Non-pigmented ciliary epithelial cell (primary cell): ENCODE data around the gene CLIP4.

Experiments used
- DNase-seq: peaks from one replicate; pipeline ENCODE4 v3.0.0-alpha.2; 2010; ENCODE audit warnings: low read depth

Gene CLIP4

DNA sequence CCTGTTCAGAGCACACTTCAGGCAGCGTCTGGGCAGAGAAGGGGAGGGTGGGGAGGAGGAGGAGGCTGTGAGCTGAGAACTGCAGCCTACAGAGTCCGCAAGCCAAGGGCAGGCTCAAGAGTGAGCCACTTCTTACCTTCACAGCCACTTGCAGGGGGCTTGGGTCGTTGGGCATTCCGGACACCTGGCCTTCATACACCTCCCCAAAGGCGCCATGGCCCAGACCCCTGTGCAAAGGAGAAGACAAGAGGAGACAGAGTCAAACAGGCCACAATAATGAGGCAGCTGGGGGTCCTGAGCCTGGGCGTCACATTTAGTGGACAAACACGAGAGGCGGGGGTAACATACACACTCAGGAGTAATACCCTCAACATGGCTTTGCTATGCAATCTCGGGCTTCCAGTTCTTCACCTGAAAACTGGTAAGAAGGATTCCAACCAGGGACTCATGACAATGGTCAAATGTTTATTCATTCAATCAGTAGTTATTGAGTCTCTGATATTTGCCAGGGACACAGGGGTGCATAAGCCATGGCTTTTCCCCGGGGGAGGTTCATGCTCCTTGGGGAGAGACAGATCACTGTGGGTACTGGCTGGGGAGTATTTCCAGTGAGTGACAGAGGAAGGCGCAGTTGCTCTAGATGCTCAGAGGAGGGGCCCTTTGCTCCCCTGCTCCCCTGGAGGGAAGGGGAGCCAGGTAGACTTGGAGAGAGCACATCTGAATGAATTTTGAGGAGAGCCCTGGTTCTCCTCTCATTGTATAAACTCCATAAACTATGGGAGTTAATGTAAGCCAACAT is 107.4 kb downstream of the CLIP4 start:
- no peak for DNase-seq

DNA sequence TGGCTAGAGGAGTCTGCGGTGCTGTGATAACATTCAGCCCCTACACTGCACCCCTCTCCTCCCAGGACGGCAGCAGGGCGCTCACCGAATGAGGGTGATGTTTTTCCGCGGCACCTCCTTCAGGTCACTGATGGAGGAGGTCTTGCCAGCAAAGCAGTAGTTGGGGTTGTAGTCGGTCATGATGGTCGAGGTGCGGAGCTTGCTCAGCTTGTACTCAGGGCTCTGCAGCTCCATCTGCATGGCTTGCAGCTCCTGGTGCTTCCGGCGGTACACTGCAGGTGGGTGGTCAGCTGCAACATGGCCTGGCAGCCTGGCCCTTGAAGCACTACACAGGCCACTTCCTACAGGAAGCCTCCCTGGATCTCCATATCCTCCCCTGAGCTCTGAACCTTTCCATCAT is 108.0 kb downstream of the CLIP4 start:
- no peak for DNase-seq

DNA sequence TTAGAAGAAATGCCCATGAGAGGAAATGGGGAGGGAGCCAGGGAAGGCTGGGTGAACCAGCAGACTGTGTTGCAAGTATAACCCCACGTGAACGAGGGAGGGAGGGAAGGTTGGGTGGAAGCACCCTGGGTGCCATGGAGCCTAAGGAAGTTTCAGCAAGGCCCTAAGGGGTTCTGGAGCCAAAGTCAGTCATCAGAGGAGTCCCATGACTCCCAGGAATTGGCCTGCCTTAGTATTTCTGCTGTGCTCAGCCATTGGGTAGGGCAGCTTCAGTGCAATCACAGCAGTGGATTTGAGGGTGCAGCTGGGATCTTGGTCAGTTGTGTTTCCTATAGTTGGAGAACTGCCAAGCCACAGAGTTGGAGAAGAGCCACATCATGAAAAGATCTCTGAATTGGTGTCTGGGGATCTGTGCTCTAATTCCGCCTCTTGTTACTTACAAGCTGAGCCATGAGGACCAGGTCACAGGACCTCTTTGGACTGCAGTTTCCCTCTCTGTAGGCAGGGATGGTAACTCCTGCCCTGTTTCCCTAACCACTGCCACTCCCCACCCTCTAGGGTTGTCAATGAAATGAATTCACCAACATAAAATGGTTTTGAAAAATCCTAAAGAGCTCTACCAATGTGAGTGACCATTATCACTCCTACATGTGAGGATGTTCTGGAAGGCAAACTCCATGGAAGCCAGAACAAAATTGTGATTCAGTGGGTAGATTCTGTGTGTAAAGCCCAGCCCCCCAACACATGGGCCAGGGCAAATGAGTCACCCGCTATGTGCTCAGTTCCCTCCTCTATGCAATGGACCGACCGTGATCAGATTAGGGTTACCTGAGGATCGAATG is 108.9 kb downstream of the CLIP4 start:
- DNase-seq: peak; percentile 52

DNA sequence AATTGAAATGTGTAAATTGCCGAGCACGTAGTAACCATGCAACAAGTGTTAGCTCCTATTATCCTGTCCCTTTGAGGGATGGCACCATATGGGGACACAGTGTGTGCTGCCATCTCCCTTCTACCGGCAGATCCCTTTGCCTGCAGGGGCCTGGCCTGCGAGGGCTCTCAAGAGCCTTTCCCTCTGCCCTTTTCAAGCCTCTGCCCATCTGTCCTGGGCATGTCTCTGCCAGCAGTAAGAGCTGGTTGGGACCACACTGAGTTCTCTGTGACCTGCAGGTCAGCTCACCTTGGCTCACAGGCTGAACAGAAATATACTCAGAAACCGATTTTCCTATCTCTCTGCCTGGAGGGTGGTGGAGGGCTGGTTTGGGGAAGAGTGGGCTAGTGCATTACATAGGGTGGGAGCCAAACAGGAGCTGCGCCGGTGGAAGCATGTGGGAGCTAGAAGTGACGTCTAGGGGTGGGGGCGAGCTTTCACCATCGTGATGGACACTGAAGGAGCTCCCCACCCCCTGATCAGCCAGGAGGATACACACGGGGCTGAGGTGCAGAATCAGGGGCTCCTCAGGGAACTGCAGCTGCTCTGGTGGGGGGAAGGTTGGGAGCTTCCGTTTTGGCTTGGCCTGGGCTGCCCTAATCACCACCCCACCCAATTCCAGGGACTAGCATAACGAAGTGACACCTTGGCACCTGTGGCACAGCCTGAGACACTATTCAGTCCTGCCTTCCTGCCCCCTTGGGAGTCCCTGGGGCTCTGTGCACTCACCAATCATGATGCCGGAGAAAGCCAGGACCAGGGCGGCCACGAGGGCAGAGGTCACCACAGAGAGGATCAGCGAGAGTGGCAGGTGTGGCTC is 109.7 kb downstream of the CLIP4 start:
- DNase-seq: no peak

DNA sequence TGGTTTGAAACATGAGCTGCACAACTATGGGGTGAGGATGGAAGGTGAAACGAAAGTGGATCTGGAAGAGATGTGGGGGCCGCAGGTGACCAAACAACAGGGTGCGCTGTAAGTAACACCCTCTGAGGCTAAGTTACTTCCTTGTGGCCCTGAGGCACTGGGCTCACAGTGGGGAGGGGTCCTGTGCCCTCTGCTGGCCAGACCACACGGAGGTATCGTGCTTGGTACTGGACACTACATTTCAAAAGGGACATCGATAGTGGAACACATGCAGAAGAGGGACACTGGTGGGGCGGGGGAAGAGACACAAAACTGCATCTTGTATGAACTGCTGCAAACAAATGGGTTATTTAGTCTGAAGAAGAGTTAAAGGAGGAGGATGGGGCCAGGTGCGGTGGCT is 110.6 kb downstream of the CLIP4 start:
- DNase-seq: no peak

DNA sequence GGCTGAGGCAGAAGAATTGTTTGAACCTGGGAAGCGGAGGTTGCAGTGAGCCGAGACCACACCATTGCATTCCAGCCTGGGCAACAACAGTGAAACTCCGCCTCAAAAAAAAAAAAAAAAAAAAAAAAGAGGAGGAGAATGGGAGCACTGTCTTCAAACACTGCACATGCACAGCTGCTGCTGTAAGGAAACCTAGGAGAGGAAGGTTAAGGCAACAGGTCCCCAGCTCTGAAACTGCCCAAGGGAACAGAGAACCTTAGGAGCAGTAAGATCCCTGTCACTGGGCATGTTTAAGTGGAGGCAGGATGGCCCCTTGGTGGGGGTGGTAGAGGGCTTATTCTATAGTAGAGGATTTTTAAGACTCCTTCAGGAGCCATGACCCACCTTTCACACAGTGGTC is 111.2 kb downstream of the CLIP4 start:
- DNase-seq: no peak

DNA sequence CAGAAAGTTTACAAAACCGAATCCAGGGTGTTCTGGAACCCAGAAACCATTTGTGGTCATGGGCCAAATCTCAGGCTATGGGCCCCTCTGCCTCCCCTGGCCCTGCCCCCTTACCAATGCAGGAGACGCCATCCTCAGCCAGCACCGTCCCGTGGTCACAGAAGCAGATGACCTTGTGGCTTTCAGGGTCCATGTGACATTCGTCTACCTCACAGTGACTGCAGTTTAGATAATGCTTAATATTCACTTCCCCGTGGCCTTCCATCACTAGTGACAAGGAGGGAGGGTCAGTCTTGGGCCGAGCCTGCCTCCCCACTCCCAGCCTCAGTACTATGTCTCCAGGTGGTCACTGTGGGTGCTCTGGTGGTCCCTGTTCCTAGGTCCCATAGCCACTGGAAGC is 111.6 kb downstream of the CLIP4 start:
- no peak for DNase-seq

DNA sequence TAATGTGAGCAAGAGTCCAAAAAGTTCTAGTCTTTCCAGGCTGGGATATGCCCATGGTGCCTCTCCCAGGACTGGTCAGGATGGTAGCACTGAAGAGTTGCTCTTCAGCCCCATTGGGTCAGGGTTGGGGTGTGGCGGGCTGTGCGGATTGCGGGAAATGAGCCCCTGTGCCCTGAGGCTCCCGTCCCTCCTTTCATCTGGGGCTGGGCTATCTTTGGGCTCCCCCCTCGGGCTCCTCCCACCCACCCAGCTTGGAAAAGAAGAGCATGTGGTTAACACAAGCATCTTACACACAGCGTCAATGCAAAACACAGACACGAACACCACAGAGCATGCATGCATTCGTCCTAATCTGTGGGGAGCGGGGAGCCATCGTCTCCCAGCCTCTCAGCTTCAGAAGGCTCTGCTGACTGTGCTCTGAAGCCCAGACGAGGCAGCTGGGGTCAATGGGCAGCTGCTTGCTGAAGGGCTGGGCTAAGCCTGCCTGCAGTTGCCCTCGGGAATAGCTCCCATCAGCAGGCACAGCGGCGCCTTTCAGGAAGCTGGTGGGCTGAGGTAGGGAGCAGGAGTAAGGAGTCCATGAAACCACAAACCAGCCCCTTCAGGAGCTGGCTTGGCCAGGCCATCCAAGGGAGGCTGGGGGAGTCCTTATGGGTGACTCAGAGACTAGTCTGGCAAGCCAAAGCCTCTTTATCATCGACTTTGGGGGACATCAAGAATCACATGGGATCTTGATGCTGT is 112.9 kb downstream of the CLIP4 start:
- peak; percentile 18 for DNase-seq

DNA sequence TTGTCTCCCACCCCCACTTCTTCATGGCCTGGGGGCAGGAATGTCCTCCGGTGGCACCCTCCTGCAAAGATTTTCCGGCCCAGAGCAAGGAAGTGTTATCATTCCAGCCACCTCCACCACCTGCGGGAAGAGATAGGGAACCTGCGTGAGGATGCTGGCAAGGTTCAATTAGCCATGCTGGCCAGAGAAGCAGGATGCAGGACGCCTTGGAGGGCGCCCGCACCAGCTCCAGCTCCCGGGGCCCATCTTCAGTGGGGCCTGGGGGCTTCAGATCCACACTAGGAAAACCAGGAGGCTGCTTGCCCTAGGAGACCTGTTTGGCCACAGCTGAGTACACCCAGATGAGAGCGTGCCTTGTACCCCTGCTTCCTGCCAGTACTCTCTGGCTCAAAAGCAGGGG is 113.7 kb downstream of the CLIP4 start:
- no peak for DNase-seq

DNA sequence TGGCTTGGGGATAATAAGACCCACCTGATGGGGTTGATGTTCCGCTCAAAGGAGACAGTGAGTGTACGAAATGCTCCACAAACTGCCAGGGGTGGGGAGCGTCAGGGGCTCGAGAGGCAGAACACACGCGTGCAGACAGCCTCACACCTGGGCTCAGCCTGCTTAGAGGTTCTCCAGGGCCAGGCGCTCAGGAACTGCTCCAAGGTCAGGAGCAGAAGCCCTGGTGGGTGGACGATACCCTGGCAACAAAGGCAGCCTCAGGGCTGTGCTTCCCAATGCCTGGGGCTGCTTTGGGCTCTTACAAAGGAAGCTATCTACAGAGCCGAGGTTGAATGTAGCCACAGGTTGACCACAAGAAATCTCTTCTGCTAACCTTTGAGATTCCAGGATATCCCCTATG is 114.4 kb downstream of the CLIP4 start:
- DNase-seq: no peak

DNA sequence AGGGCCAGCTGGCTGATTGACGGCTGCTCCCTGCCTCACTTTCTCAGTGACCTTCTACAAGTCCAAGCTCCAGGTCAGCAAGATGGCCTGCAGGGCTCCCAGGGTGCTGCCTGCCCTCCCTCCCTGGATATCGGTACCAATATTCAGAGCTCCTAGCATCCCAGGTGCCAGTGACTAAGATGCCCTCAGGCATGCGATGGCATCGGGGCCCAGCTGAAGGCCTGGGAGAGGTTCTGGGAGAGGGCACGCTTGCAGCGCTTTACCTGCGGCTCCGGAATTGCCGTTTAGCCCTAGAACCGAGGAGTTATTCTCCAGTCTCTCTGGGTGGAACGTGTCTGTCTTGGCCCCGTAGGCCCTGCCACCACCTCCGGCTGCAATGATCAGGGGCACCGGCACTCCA is 116.8 kb downstream of the CLIP4 start:
- DNase-seq: no peak

DNA sequence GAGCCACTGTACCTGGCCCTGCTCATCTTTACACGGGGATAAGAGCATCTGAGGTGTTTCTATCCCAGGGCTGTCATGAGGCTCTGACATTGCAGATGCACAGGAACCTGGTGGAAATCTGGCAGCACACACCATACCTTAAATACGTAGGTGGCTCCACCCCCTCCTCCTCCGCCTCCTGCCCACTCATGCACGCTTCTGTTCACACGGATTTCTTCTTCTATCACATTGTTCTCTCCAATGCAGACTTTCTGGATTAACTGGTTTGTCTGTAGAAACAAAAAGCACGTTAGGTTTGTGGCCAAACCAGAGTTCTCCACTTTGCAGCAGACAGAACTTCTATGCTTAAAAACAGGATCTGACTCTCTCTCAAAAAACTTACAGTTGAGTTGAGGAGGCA is 118.2 kb downstream of the CLIP4 start:
- DNase-seq: no peak

DNA sequence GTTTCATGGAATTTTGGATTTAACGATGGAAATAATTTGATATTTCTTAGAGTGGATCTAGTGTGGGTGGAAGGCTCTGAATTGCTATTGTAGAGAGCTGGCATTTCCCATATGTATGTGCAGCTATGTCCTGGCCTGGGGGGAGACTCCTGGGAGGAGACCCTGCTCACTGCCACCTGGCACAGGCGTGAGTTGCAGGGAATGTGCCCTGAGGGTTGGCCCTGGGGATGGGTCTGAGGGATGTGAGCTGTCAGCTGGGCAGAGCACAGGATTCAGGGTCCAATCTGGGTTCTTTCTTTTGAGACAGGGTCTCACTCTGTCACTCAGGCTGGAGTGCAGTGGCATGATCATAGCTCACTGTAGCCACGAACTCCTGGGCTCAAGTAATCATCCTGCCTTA is 120.2 kb downstream of the CLIP4 start:
- no peak for DNase-seq

DNA sequence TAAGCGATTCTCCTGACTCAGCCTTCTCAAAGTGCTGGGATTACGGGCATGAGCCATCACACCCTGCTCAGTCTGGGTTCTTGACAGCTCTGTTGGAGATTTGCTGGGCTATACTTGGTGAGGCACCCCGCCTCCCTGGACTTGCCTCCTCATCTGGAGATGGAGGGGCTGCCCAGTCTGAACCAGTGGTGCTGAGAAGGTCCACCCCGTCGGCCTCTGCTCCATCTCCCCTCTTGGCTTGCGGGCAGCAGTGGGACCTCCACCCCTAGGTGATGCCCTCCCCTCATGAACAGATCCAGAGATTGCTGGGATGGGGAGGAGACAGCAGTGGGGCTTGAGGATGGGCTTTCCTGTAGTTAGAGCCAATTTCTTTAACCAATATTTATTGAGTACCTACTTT is 120.9 kb downstream of the CLIP4 start:
- DNase-seq: no peak

DNA sequence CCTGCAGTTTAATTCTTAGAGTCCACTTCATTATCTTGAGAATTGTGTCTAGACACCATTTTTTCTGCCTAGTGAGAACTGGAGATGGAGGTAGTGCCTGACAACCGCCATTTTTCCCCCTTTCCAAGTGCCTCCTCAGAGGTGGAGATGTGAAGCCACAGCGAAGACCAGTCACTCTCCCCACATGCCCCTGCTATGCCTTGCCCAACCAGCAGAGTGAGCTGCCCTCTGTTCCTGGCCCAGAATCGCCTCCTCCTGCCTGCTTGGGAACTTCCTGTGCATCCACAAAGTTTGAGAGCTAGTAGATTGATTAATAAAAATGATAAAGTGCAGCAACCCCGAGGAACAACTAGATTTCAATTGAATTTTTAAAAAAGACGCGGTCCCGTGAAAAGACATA is 123.3 kb downstream of the CLIP4 start:
- no peak for DNase-seq
